Muscle layer of duodenum (tissue), 2 donors: ENCODE results near the gene ZRANB3.

Experiments used
- H3K27ac ChIP-seq: one replicate; pipeline ENCODE4 v1.7.0; 2013; ENCODE audit warnings: mild to moderate bottlenecking, low read length
- H3K27me3 ChIP-seq: one replicate; pipeline ENCODE4 v1.7.0; 2013; ENCODE audit warnings: low read depth, mild to moderate bottlenecking, control low read depth, low read length
- H3K36me3 ChIP-seq, 2 donors: one replicate each; pipeline ENCODE4 v1.7.0; 2013; ENCODE audit warnings: low read length in 2 of 2, control low read depth in 1 of 2, mild to moderate bottlenecking in 1 of 2; ENCODE audit not compliant: insufficient read depth in 2 of 2, control insufficient read depth in 1 of 2
- H3K4me1 ChIP-seq, 2 donors: one replicate each; pipeline ENCODE4 v1.7.0; 2013; ENCODE audit warnings: low read length in 2 of 2, mild to moderate bottlenecking in 2 of 2, control low read depth in 1 of 2, moderate library complexity in 1 of 2; ENCODE audit not compliant: insufficient read depth in 2 of 2, control insufficient read depth in 1 of 2
- H3K4me3 ChIP-seq, 2 donors: one replicate each; pipeline ENCODE4 v1.7.0; 2013; ENCODE audit warnings: low read length in 2 of 2, low read depth in 1 of 2, mild to moderate bottlenecking in 1 of 2
- H3K9me3 ChIP-seq, 2 donors: one replicate each; pipeline ENCODE4 v1.7.0; 2013; ENCODE audit warnings: low read length in 2 of 2, control low read depth in 1 of 2, mild to moderate bottlenecking in 1 of 2; ENCODE audit not compliant: control insufficient read depth in 1 of 2
- donor health status: healthy.

The ZRANB3 gene

GRCh38 chr2:135281379-135281778, 249.6 kb downstream of the ZRANB3 start:
- Histone ChIP-seq H3K4me3 (no peak overlapping the region), H3K36me3 (no peaks in the 10 kb centered on the region), H3K4me1 (no peaks in the 10 kb centered on the region), H3K9me3 (peaks cover 0 to 3% of the 10 kb centered on the region in 2 donors), H3K27me3 (no peaks in the 10 kb centered on the region), H3K27ac (no peak overlapping the region)

- Histone ChIP-seq H3K36me3 (no peaks in the 10 kb centered on the region), H3K4me1 (no peaks in the 10 kb centered on the region), H3K4me3 (no peak overlapping the region), H3K27ac (no peak overlapping the region), H3K27me3 (no peaks in the 10 kb centered on the region), H3K9me3 (no peaks in the 10 kb centered on the region)
Measured at GRCh38 chr2:135279209-135279608, 251.8 kb downstream of the ZRANB3 start.

GRCh38 chr2:135276525-135276924, 254.5 kb downstream of the ZRANB3 start:
- no peaks in the 10 kb centered on the region for H3K4me1 ChIP-seq
- H3K9me3 ChIP-seq = no peaks in the 10 kb centered on the region
- no peaks in the 10 kb centered on the region for H3K36me3 ChIP-seq
- H3K4me3 ChIP-seq = no peak overlapping the region
- no peaks in the 10 kb centered on the region for H3K27me3 ChIP-seq
- no peak overlapping the region for H3K27ac ChIP-seq

GRCh38 chr2:135271006-135271405, 260.0 kb downstream of the ZRANB3 start:
- no peaks in the 10 kb centered on the region for H3K27me3 ChIP-seq
- no peak overlapping the region for H3K27ac ChIP-seq
- no peaks in the 10 kb centered on the region for H3K9me3 ChIP-seq
- H3K36me3 ChIP-seq = no peaks in the 10 kb centered on the region
- H3K4me1 ChIP-seq = no peaks in the 10 kb centered on the region
- H3K4me3 ChIP-seq = no peak overlapping the region

- no peaks in the 10 kb centered on the region for H3K9me3 ChIP-seq
- H3K27me3 ChIP-seq = no peaks in the 10 kb centered on the region
- H3K4me1 ChIP-seq = no peaks in the 10 kb centered on the region
- H3K27ac ChIP-seq = no peak overlapping the region
- no peak overlapping the region for H3K4me3 ChIP-seq
- H3K36me3 ChIP-seq = no peaks in the 10 kb centered on the region
Measured at GRCh38 chr2:135265960-135266490, 265.0 kb downstream of the ZRANB3 start.

GRCh38 chr2:135259123-135259522, 271.9 kb downstream of the ZRANB3 start:
- H3K36me3 ChIP-seq = no peaks in the 10 kb centered on the region
- no peak overlapping the region for H3K27ac ChIP-seq
- H3K27me3 ChIP-seq = no peaks in the 10 kb centered on the region
- no peaks in the 10 kb centered on the region for H3K4me1 ChIP-seq
- no peak overlapping the region for H3K4me3 ChIP-seq
- H3K9me3 ChIP-seq = no peaks in the 10 kb centered on the region

- no peaks in the 10 kb centered on the region for H3K27me3 ChIP-seq
- no peak overlapping the region for H3K27ac ChIP-seq
- no peaks in the 10 kb centered on the region for H3K4me1 ChIP-seq
- no peaks in the 10 kb centered on the region for H3K9me3 ChIP-seq
- no peak overlapping the region for H3K4me3 ChIP-seq
- H3K36me3 ChIP-seq = no peaks in the 10 kb centered on the region
Measured at GRCh38 chr2:135258193-135258592, 272.8 kb downstream of the ZRANB3 start.

- H3K4me1 ChIP-seq = no peaks in the 10 kb centered on the region
- no peak overlapping the region for H3K4me3 ChIP-seq
- H3K9me3 ChIP-seq = no peaks in the 10 kb centered on the region
- H3K27ac ChIP-seq = no peak overlapping the region
- H3K36me3 ChIP-seq = no peaks in the 10 kb centered on the region
- H3K27me3 ChIP-seq = no peaks in the 10 kb centered on the region
Measured at GRCh38 chr2:135257383-135258090, 273.5 kb downstream of the ZRANB3 start.

GRCh38 chr2:135256531-135257260, 274.3 kb downstream of the ZRANB3 start:
- Histone ChIP-seq H3K4me3 (no peak overlapping the region), H3K27me3 (no peaks in the 10 kb centered on the region), H3K9me3 (no peaks in the 10 kb centered on the region), H3K27ac (no peak overlapping the region), H3K4me1 (no peaks in the 10 kb centered on the region), H3K36me3 (no peaks in the 10 kb centered on the region)

GRCh38 chr2:135255208-135255607, 275.8 kb downstream of the ZRANB3 start:
- Histone ChIP-seq H3K4me1 (no peaks in the 10 kb centered on the region), H3K4me3 (no peak overlapping the region), H3K36me3 (no peaks in the 10 kb centered on the region), H3K9me3 (peaks cover 0 to 6% of the 10 kb centered on the region in 2 donors), H3K27ac (no peak overlapping the region), H3K27me3 (no peaks in the 10 kb centered on the region)

GRCh38 chr2:135252805-135253458, 278.1 kb downstream of the ZRANB3 start:
- H3K36me3 ChIP-seq = no peaks in the 10 kb centered on the region
- H3K27ac ChIP-seq = no peak overlapping the region
- no peaks in the 10 kb centered on the region for H3K4me1 ChIP-seq
- no peaks in the 10 kb centered on the region for H3K27me3 ChIP-seq
- H3K4me3 ChIP-seq = no peak overlapping the region
- peaks cover 0 to 6% of the 10 kb centered on the region in 2 donors for H3K9me3 ChIP-seq
